ENCODE data around the gene JARID2. TPM values are rescaled to one million over a fixed set of nuclear protein-coding genes. Genes with fewer than 3 reads are reported as not detected.

Gene JARID2
- total RNA-seq, 4 donors from 2014 or later, result 20.0 to 29.4 (median 23.9) TPM

GRCh38 chr6:15280028-15280427, 34.2 kb downstream of the JARID2 start:
- no peaks in the 10 kb centered on the region for H3K36me3 ChIP-seq
- peaks cover 41% of the 10 kb centered on the region for H3K4me1 ChIP-seq
- no peak for DNase-seq (ENCODE audit: low spot score in 2 of 2)
- H3K27me3 ChIP-seq, result no peaks in the 10 kb centered on the region
- 13% methylated on average over 6 of the region's 6 CpGs for WGBS
- no peak overlapping the region for H3K27ac ChIP-seq
- H3K4me3 ChIP-seq, result no peak overlapping the region
- TF ChIP-seq POLR2A (IDR thresholded peaks at IDR 0.05) (no peak), POLR2AphosphoS5 (IDR thresholded peaks at IDR 0.05) (no peak), EP300 (IDR thresholded peaks at IDR 0.05) (no peak), CTCF (IDR thresholded peaks at IDR 0.05) (no peak)
- no peaks in the 10 kb centered on the region for H3K9me3 ChIP-seq

GRCh38 chr6:15280961-15281360, 35.1 kb downstream of the JARID2 start:
- no peak overlapping the region for H3K4me3 ChIP-seq
- no peaks in the 10 kb centered on the region for H3K36me3 ChIP-seq
- TF ChIP-seq EP300 (IDR thresholded peaks at IDR 0.05) (no peak), POLR2A (IDR thresholded peaks at IDR 0.05) (no peak), POLR2AphosphoS5 (IDR thresholded peaks at IDR 0.05) (no peak), CTCF (IDR thresholded peaks at IDR 0.05) (no peak)
- H3K27me3 ChIP-seq, result no peaks in the 10 kb centered on the region
- no peak for DNase-seq (ENCODE audit: low spot score in 2 of 2)
- H3K27ac ChIP-seq, result no peak overlapping the region
- WGBS, result 77% methylated on average over 8 of the region's 8 CpGs
- H3K4me1 ChIP-seq, result peaks cover 38% of the 10 kb centered on the region
- H3K9me3 ChIP-seq, result no peaks in the 10 kb centered on the region

GRCh38 chr6:15282334-15282733, 36.5 kb downstream of the JARID2 start:
- Histone ChIP-seq H3K36me3 (no peaks in the 10 kb centered on the region), H3K27me3 (no peaks in the 10 kb centered on the region), H3K9me3 (no peaks in the 10 kb centered on the region), H3K4me3 (no peak overlapping the region), H3K27ac (no peak overlapping the region), H3K4me1 (peaks cover 38% of the 10 kb centered on the region)
- DNase-seq (ENCODE audit: low spot score in 2 of 2), result no peak
- TF ChIP-seq POLR2A (IDR thresholded peaks at IDR 0.05) (no peak), CTCF (IDR thresholded peaks at IDR 0.05) (no peak), POLR2AphosphoS5 (IDR thresholded peaks at IDR 0.05) (no peak), EP300 (IDR thresholded peaks at IDR 0.05) (no peak)
- 89% methylated on average over 4 of the region's 4 CpGs for WGBS

- no peak for DNase-seq (ENCODE audit: low spot score in 2 of 2)
- Histone ChIP-seq H3K4me3 (no peak overlapping the region), H3K9me3 (no peaks in the 10 kb centered on the region), H3K36me3 (no peaks in the 10 kb centered on the region), H3K27me3 (no peaks in the 10 kb centered on the region), H3K27ac (no peak overlapping the region), H3K4me1 (peaks cover 31% of the 10 kb centered on the region)
- 76% methylated on average over 3 of the region's 3 CpGs for WGBS
- TF ChIP-seq POLR2AphosphoS5 (IDR thresholded peaks at IDR 0.05), result no peak
- no peak for TF ChIP-seq EP300 (IDR thresholded peaks at IDR 0.05)
- TF ChIP-seq POLR2A (IDR thresholded peaks at IDR 0.05), result no peak
- no peak for TF ChIP-seq CTCF (IDR thresholded peaks at IDR 0.05)
Observed at GRCh38 chr6:15283986-15284361, 38.1 kb downstream of the JARID2 start.

GRCh38 chr6:15284743-15285142, 38.9 kb downstream of the JARID2 start:
- TF ChIP-seq POLR2A (IDR thresholded peaks at IDR 0.05) (no peak), CTCF (IDR thresholded peaks at IDR 0.05) (no peak), EP300 (IDR thresholded peaks at IDR 0.05) (no peak), POLR2AphosphoS5 (IDR thresholded peaks at IDR 0.05) (no peak)
- Histone ChIP-seq H3K27ac (no peak overlapping the region), H3K9me3 (no peaks in the 10 kb centered on the region), H3K27me3 (no peaks in the 10 kb centered on the region), H3K4me3 (no peak overlapping the region), H3K36me3 (no peaks in the 10 kb centered on the region), H3K4me1 (peaks cover 33% of the 10 kb centered on the region)
- DNase-seq (ENCODE audit: low spot score in 2 of 2), result no peak
- WGBS, result 100% methylated on average over 1 of the region's 1 CpG

Measured in suprapubic skin (tissue), 4 donors.